ENCODE data around the gene EIF3C.
"Not testable (repeated sequence)": the region's sequence is repeated elsewhere in the genome, so short reads cannot be mapped to it uniquely, and the experiment has no call there.

Gene EIF3C, protein sequence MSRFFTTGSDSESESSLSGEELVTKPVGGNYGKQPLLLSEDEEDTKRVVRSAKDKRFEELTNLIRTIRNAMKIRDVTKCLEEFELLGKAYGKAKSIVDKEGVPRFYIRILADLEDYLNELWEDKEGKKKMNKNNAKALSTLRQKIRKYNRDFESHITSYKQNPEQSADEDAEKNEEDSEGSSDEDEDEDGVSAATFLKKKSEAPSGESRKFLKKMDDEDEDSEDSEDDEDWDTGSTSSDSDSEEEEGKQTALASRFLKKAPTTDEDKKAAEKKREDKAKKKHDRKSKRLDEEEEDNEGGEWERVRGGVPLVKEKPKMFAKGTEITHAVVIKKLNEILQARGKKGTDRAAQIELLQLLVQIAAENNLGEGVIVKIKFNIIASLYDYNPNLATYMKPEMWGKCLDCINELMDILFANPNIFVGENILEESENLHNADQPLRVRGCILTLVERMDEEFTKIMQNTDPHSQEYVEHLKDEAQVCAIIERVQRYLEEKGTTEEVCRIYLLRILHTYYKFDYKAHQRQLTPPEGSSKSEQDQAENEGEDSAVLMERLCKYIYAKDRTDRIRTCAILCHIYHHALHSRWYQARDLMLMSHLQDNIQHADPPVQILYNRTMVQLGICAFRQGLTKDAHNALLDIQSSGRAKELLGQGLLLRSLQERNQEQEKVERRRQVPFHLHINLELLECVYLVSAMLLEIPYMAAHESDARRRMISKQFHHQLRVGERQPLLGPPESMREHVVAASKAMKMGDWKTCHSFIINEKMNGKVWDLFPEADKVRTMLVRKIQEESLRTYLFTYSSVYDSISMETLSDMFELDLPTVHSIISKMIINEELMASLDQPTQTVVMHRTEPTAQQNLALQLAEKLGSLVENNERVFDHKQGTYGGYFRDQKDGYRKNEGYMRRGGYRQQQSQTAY

DNA sequence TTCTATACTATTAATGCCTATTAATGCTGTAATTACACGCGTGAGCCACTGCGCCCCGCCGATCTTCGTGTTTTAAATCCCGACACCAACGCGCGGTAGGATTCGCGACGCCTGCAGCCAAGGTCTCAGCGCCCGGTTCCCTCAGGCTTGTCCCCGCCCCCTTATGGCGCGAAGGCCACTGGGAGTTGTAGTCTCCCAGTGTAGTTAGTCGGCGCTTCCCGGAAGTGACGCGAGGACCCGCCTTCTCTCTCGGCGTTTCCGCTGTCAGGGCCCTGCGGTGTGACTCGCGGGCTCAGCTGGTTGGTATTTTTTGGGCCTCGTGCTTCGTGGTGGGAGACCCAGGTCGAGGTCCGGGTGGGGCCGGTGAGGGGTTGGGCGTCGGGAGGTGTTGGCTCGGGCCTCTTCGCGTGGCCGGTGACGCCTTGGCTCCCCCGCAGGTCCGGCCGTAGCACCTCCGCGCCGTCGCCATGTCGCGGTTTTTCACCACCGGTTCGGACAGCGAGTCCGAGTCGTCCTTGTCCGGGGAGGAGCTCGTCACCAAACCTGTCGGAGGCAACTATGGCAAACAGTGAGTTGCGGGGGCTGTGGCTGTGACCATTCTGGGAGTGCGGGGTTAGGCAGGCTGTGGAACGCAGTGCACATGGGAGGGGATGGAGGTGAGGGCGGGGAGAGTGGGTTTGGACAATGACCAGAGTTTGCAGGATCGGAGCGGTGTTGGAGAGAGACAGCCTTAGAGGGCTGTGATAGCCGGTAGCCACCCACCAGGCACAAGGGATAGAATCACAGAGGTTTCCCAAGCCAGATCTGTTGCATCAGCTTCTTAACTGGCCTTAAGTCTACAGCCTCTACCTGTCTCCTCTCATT is at the start of gene EIF3C:
Gene EIF3C, plus strand, starts transcription at position 245 of the 864 bp plus-strand sequence. Its CDS starts 223 bp downstream, at position 468.
- DNase-seq (ENCODE audit: low read depth in 2 of 2): not testable (repeated sequence)

DNA sequence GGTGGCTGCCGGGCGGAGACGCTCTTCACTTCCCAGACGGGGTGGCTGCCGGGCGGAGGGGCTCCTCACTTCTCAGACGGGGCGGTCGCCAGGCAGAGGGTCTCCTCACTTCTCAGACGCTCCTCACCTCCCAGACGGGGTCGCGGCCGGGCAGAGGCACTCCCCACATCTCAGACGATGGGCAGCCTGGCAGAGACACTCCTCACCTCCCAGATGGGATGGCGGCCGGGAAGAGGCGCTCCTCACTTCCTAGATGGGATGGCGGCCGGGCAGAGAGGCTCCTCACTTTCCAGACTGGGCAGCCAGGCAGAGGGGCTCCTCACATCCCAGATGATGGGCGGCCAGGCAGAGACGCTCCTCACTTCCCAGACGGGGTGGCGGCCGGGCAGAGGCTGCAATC is 45.0 kb upstream of the EIF3C start:
- DNase-seq (ENCODE audit: low read depth in 2 of 2): not testable (repeated sequence)

DNA sequence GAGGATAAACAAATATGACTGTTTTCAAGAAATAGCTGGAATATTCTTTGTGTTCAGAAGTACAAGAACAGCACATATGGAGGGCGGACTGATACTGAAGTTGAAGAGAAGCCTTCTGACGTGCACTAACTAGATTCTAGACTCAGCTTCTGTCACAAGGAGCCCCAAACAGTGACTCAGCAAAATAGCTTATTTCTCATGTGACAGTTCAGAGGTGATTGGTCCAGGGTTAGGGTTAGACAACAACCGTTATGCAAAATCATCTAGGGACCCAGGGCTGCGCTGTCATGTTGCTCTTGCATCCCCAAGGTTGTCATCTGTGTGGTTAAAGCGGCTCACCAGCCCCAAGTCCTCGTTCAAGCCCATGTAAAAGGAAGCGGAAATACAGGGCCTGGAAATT is 43.8 kb upstream of the EIF3C start:
- not testable (repeated sequence) for DNase-seq (ENCODE audit: low read depth in 2 of 2)

DNA sequence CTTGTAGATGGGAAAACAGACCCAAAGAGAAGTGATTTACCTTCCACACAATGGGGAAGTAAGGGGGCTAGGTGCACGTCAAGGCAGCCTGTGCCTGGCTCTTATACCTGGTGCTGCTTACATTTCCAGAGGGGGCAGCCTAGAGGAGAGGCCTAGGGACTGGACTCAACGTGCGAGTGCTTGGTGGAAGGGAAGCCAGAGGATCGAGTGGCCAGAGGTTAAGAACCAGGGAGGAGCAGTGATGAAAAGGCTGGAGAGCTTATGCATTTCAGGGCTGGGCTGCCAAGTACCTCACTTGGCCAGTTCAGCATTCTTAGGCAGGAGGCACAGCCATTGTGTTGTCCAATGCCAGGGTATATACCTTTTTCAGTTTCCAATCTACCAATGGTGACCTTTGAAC is 43.1 kb upstream of the EIF3C start:
- not testable (repeated sequence) for DNase-seq (ENCODE audit: low read depth in 2 of 2)

DNA sequence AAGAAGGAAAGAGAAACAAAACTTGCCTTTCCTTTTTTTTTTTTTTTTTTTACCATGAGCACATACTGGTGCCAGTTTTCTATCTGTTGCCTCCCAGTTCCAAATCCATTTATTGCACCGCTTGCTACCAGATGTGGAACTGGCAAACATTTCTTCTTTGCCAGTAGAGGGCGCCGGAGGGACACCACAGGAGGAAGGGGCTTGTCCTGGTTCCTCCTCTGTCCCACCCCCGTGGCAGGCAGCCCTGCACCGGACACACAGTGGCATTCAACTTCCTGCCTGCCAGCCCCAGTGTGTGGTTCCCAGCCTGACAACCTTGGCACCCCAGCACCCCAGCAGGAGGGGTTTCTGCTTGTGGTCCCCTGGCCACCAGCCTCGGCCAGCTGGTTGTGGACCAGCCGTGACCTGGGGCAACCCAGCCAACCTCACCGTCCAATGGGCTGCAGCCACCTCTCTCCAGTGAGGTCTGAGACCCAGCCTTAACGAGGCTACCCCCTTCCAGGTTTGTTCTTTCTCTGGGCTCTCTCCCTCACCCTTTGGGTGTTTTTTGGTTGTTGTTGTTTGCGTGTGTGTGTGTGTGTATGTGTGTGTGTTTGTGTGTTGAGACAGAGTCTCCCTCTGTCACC is 22.8 kb upstream of the EIF3C start:
- not testable (repeated sequence) for DNase-seq (ENCODE audit: low read depth in 2 of 2)

DNA sequence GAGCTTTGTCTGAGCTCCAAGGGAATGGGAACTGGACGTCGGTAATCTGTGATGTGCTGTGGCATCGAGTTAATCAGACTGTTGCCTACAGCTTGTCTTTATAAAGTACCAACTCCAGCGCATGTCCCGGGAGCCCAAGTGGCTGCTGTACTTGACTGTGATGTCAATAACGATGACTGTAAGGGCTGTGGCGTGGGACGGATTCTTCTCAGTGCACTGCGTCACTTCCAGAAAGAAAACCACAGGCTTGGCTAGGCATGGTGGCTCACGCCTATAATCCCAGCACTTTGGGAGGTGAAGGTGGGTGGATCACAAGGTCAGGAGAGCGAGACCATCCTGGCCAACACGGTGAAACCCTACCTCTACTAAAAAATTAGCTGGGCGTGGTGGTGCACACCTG is 21.8 kb upstream of the EIF3C start:
- not testable (repeated sequence) for DNase-seq (ENCODE audit: low read depth in 2 of 2)

DNA sequence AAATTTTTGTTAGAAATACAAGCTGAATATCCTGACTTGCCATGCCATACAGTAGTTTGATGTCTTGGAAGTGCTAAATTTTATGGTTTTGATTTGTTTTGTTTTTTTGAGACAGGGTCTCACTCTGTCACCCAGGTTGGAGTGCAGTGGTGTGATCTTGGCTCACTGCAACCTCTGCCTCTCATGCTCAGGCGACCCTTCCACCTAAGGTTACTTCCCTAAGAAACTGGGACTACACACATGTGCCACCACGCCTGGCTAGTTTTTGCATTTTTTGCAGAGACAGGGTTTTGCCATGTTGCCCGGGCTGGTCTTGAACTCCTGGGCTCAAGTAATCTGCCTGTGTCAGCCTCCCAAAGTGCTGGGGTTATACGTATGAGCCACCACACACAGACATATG is 19.5 kb upstream of the EIF3C start:
- DNase-seq (ENCODE audit: low read depth in 2 of 2): not testable (repeated sequence)

DNA sequence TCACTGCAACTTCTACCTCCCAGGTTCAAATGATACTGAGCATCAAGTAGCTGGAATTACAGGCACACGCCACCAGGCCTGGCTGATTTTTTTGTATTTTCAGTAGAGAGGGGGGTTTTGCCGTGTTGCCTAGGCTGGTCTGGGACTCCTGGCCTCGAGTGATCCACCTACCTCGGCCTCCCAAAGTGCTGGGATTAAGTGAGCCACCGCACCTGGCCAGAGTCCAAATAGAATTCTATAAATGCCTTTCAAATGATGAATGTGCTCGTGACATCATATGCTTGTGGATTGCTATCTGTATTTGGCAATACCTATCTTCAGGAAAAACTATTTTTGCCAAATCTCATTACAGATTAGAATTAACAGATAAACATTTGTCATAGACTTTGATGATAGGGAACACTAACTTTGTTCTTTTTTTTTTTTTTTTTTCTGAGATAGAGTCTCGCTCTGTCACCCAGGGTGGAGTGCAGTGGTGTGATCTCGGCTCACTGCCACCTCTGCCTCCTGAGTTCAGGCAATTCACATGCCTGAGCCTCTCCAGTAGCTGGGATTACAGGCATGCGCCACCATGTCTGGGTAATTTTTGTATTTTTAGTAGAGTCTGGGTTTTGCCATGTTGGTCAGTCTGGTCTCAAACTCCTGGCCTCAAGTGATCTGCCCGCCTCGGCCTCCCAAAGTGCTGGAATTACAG is 17.9 kb upstream of the EIF3C start:
- DNase-seq (ENCODE audit: low read depth in 2 of 2): not testable (repeated sequence)

DNA sequence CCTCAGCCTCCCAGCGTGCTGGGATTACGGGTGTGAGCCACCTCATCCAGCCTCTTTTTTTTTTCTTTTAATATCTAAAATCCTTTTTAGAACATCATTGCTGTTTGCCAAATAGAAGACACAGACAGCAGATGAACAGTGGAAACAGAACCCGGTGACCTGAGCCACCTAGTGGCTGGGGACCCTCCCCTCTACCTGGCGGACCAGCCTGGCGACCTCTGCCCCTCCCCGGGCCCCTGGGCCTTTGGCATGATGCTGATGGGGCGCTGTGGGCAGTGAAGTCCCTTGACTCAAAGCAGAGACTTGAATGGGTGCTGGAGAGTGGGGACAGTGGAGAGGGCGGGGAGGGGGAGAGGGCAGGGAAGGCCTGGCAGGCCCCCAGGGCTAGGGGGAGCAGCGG is 11.5 kb upstream of the EIF3C start:
- not testable (repeated sequence) for DNase-seq (ENCODE audit: low read depth in 2 of 2)

DNA sequence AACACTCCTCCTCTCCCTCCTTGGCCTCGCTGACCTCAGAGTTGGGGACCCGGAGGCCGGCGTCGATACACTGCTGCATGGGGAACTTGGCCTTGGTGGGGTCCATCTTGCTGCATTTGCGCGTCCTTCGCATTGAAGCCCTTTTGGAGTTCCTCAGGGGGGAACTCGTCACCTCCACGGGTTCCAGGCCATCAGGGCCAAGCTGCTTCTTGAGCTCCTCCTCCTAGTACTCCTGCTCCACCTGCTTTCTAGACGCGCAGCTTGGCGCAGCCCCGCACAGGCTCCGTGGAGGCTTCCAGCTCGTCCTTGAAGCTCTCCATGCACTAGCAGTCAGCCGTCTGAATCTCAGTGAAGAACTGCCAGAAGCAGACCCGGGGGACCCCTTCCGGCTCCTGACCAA is 10.9 kb upstream of the EIF3C start:
- not testable (repeated sequence) for DNase-seq (ENCODE audit: low read depth in 2 of 2)

DNA sequence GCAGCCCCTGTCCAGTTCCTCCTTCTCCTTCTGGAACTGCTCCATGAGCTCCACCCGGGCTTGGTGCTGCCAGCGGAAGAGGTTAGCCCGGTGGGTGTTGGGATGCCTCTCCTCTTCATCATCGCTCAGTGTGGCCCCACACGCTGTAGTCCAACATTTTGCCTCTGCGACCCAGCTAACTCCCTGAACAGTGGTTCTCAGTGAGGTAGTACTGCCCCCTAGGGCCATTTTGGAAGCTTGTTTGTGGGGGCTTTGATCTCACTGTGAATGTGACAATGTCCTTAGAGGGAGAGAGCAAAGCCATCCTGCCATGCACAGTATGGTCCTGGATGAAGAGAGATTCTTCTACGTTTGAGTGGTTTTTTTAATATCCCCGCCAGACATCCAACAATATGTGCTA is 9.9 kb upstream of the EIF3C start:
- DNase-seq (ENCODE audit: low read depth in 2 of 2): not testable (repeated sequence)

DNA sequence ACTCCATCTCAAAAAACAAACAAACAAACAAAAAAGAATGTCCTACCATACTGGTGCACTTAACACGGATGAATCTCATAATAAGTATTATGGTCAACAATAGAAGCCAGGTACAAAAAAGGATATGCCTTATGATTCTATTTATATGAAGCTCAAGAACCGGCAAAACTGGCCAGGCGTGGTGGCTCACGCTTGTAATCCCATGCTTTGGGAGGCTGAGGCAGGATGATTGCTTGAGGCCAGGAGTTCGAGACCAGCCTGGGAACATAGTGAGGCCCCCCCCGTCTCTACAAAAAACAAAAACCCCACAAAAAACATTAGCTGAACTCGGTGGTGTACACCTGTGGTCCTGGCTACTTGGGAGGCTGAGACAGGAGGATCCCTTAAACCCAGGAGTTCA is 7.0 kb upstream of the EIF3C start:
- not testable (repeated sequence) for DNase-seq (ENCODE audit: low read depth in 2 of 2)

DNA sequence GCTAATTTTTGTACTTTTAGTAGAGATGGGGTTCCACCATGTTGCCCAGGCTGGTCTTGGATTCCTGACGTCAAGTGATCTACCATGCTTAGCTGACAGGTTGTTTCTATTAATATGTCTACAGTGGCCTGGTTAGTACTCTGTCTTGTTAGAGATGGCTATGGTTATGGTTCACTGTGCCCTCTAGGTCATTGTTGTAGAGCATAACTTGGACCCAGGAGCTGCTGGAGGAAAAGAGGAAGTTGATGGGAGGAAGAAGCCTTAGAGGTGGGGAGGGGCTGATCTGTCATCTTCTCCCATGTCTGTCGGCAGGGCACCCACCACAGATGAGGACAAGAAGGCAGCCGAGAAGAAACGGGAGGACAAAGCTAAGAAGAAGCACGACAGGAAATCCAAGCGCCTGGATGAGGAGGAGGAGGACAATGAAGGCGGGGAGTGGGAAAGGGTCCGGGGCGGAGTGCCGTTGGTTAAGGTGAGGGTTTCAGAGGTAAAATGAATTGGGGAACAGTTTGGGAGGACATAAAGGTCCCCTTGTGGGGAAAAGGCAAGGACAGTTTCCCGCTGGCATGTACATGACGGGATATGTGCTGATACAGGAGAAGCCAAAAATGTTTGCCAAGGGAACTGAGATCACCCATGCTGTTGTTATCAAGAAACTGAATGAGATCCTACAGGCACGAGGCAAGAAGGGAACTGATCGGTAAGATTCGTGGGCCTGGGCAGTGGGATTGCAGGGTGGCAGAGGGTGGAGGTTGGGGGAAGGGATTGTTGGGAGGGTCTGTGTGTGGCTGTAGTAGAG is 11.8 kb downstream of the EIF3C start:
- not testable (repeated sequence) for DNase-seq (ENCODE audit: low read depth in 2 of 2)

DNA sequence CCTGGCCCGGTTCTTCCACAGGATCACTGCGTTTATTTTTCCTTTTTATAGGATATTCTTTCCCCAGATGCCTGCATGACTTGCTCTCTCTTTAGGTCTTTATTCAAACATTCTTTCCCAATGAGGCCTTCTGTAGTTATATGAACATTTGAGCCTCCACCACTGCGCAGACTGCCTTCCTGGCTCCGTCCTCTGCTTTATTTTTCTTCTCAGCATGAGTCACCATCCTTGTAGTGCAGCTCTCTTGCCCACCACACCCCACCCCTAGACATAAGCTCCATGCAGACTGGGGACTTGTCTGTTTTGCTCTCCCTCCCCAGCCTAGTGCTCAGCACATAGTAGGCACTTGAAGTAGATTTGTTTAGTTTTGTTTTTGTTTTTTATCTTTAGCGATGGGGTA is 20.0 kb downstream of the EIF3C start:
- DNase-seq (ENCODE audit: low read depth in 2 of 2): not testable (repeated sequence)

DNA sequence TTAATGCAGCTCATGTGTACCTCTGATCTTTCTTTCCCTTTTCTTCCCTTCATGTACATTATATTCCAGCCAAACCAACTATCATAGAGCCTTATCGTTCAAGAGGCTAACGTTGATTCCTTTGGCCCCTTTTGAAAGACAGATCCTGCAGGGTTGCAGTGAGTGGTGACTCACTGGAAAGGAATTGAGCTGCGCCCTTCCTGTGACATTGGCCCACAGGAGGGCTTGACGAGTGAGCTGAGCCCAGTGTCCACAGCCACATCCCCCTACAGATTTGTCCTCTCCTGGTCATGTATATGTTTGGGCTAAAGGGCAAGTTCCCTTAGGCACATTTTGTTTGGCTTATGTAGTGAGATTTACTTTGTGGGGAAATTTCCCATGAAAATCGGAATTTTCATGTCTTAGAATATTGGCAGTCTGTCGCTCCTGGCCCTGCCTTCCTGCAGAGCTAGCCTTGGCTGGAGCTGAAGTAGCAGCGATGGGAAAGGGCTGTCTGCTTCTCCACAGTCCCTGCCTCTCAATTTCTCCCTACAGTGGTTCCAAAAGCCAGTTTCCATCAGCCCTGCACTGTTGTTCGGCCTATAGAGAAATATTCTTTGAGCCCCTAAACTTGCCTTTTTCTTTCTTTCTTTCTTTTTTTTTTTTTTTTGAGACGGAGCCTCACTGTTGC is 21.3 kb downstream of the EIF3C start:
- DNase-seq (ENCODE audit: low read depth in 2 of 2): not testable (repeated sequence)

DNA sequence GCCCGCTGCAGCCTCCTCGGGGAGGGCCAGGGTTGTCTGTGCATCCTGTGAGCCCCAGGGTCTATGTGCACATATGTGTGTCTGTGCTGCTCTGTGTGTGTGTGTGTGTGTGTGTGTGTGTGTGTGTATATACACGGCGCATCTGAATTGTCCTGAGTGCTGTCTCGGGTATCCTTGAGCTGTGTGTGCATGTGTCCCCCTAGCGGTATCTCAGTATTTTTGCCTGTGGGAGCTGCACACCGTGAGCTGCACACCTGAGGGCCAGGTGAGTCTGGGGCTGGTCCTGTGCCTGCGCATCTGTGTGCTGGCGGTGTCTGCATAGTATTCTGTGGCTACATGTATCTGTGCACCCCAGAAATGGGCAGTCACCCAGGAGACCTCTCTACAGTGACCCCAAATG is 28.5 kb downstream of the EIF3C start:
- not testable (repeated sequence) for DNase-seq (ENCODE audit: low read depth in 2 of 2)

DNA sequence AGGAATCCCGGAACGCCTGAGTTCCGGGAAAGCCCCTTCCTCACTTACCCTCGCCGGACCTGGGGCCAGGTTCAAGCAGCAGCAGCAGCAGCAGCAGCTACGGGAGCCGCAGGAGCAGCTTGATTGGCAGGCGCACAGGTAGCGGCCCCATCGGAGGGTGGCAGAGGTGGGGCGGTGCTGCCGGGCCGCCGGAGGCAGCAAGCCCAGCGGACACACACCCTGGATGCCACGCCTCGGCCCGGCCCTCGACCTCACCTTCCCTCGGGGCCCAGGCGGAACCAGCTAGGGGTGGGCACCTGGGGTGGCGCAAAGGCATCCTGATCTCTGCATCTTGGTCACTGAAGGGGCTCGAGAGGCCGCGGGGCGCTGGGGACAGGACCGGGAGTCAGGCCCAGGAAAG is 29.4 kb downstream of the EIF3C start:
- DNase-seq (ENCODE audit: low read depth in 2 of 2): not testable (repeated sequence)

DNA sequence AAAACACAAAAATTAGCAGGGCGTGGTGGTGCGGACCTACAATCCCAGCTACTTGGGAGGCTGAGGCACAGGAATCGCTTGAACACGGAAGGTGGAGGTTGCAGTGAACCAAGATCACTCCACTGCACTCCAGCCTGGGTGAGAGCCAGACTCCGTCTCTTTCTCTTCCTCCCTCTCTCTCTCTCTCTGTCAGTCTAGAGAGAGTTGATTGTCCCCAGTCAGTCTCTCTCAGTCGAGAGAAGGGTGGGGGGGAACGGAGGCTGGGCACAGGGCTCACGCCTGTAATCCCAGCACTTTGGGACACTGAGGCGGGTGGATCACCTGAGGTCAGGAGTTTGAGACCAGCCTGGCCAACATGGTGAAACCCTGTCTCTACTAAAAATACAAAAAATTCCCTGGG is 30.0 kb downstream of the EIF3C start:
- not testable (repeated sequence) for DNase-seq (ENCODE audit: low read depth in 2 of 2)

Data from stimulated activated CD8-positive, alpha-beta memory T cell treated with anti-CD3 and anti-CD28 coated beads, Interleukin-2, amount 100 ng/mL, for 48 hours (primary cell).